ENCODE measurements around the gene PLPPR2.
"Not testable (repeated sequence)": the region's sequence is repeated elsewhere in the genome, so short reads cannot be mapped to it uniquely, and the experiment has no call there.

The PLPPR2 gene, protein sequence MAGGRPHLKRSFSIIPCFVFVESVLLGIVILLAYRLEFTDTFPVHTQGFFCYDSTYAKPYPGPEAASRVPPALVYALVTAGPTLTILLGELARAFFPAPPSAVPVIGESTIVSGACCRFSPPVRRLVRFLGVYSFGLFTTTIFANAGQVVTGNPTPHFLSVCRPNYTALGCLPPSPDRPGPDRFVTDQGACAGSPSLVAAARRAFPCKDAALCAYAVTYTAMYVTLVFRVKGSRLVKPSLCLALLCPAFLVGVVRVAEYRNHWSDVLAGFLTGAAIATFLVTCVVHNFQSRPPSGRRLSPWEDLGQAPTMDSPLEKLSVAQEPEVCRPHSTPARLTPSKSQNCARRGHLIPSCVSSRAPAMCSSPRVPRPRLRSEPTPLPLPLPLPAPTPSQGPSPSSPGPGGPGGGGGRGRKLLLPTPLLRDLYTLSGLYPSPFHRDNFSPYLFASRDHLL

GRCh38 chr19:11355160-11356073, at the start of gene PLPPR2:
Gene PLPPR2, plus strand, starts transcription at chr19:11355432. Its CDS starts 2,242 bp downstream, at chr19:11357674.
- DNase-seq: peak; percentile 90

GRCh38 chr19:11306337-11306736, 48.9 kb upstream of the PLPPR2 start:
- no peak for DNase-seq

- DNase-seq: not testable (repeated sequence)
Observed at GRCh38 chr19:11320278-11320995, 34.8 kb upstream of the PLPPR2 start.

- DNase-seq: no peak
Observed at GRCh38 chr19:11321191-11322126, 33.8 kb upstream of the PLPPR2 start.

GRCh38 chr19:11322269-11323024, 32.8 kb upstream of the PLPPR2 start:
- DNase-seq: no peak

GRCh38 chr19:11323601-11324078, 31.6 kb upstream of the PLPPR2 start:
- no peak for DNase-seq

DNA sequence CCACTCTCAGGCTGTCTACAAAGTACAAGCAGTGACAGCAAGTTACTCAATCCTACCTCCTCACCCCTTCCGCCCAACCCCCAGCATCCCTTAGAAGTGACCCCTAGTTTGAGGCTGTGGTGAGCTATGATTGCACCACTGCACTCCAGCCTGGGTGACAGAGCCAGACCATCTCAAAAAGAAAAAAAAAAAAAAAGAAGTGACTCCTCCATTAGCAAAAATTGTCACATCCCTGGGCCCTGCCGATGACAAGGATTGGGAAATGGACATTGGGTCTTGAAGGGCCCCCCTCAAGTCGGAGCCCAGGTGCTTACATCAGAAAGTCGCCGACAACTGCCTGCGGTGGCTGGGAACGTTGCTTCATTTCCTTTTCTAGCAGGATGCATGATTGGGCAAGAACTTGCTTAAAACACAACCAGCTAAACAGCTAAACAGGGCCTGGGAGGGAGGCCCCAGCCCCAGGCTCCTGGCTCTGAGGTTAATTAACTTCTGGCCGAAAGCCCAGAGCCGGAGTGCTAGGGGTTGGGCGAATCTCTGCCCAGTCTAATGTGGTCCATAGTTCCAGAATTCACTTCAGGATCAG, 31.1 kb upstream of the PLPPR2 start:
- DNase-seq: no peak

- DNase-seq: no peak
Observed at GRCh38 chr19:11324748-11325389, 30.4 kb upstream of the PLPPR2 start.

DNA sequence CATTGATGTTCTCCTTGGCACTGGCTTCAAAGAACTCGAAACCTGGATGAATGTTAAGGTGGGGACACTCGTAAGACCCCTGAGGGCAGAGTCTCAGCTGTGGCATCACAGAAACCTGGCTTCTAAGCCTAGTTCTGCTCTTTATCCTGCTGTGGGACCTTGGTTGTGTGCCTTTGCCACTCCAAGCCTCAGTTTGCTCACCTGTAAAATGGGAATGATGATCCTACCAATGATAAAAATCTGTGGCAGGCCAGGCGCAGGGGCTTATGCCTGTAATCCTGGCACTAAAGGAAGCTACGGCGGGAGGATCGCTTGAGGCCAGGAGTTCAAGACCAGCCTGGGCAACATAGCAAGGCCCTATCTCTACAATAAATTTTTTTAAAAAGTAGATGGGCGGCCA, 29.7 kb upstream of the PLPPR2 start:
- DNase-seq: no peak

GRCh38 chr19:11330127-11330526, 25.1 kb upstream of the PLPPR2 start:
- no peak for DNase-seq

GRCh38 chr19:11331502-11331901, 23.7 kb upstream of the PLPPR2 start:
- no peak for DNase-seq

DNA sequence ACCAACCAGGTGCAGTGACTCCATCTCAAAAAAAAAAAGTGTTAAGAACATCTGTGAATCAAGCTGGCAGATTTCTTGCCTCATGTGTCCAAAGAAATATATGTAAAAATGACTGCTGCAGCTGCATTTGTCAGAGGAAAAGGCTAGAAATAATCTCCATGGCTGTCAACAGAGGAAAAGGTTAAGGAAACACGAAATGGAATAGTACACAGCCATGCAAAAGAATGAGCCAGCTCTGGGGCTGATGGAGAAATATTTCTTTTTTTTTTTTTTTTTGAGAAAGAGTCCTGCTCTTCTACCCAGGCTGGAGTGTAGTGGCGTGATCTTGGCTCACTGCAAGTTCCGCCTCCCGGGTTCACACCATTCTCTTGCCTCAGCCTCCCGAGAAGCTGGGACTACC, 22.4 kb upstream of the PLPPR2 start:
- no peak for DNase-seq

DNA sequence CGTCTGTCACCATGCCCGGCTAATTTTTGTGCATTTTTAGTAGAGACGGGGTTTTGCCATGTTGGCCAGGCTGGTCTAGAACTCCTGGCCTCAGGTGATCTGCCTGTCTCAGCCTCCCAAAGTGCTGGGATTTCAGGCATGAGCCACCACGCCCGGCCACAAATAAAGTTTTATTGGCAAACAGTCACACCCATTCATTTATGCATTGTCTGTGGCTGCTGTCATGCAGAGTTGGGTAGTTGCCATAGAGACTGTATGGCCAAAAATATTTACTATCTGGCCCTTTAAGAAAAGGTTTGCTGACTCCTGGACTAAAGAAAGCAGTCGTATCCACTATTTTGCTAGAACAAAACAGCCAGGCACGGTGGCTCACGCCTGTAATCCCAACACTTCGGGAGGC, 21.4 kb upstream of the PLPPR2 start:
- not testable (repeated sequence) for DNase-seq

DNA sequence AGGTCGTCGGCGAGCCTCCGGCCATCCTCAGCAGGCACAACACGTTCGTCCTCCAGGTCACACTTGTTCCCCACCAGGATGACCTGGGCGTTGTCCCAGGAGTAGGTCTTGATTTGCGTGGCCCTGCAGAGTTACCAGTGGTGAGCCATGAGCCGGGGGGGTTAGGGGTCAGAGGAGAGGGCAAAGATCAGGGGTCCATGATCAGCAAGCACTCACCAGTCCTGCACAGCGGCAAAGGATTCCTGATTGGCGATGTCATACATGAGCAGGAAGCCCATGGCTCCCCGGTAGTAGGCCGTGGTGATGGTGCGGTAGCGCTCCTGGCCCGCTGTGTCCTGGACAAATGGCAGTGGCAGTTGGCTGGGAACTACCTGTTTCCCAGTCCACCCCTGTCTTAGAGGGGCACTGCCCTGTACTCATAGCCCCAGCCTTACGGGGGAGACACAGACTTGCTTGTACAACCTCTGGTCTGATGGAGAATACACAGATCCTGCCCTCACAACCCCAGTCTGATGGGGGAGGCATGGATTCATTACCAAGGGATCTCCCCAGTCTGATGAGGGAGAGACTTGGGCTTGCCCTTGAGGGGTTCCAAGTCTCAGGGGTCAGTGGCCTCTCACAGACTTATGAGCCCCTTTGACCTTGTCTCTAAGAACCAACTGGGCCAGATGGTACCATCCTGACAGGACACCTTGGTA, 19.6 kb upstream of the PLPPR2 start:
- DNase-seq: no peak

- no peak for DNase-seq
Observed at GRCh38 chr19:11337080-11337479, 18.2 kb upstream of the PLPPR2 start.

GRCh38 chr19:11338121-11338520, 17.1 kb upstream of the PLPPR2 start:
- no peak for DNase-seq

DNA sequence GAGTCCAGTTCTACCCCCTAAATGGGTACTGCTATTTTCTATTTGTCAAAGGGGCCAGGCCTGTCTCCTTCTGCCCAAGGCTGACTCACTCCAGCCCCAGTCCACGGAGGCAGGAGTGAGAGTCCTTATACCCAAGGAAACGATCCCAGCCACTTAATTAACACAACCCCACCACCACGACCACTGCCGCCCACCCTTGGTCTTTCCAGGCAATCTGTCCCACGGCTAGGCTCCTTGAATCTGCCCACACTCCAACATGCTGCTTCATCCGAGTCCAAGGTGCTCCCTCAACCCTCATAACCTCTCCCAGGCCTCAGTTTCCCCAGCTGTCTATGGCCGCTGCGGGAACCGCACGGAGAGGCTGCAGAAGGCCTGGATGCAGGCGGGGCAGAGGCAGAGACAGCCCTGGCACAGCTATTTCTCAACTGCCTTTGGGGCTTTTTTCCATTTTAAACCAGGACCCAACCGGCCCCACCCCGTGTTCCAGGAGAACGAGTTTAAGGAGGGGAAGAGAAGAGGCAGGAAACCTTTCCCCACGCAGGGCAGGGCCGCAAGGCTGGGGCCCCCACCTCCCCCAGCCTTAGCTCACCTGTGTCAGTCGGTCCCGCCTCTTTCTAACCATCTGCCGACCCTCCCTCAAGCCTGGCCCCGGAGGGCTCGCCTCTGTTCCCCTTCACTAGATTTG, 16.5 kb upstream of the PLPPR2 start:
- no peak for DNase-seq

GRCh38 chr19:11339254-11340098, 15.8 kb upstream of the PLPPR2 start, which contains the start of gene RAB3D:
Gene RAB3D, minus strand, starts transcription at chr19:11339657. Its CDS starts 2,258 bp downstream, at chr19:11337399.
- DNase-seq: peak; percentile 91
